Endothelial cell of umbilical vein (primary cell): ENCODE data around the gene ATXN3. TPM values are rescaled to one million over a fixed set of nuclear protein-coding genes. Genes with fewer than 3 reads are reported as not detected.

Experiments
- BruUV-seq: library from RNA; stranded (reverse); fragments of 400-500 nt; replicated peaks from 2 replicates; lab custom pipeline; 2021; lab: Mats Ljungman, UMichigan
- CTCF ChIA-PET: fragments of 300-600, 350-600 bp; sonication (Branson Sonifier 250); formaldehyde crosslinking; loops from one replicate; lab custom pipeline; 2021; ENCODE audit warnings: antibody characterized with exemption, inconsistent platforms; lab: Charles Lee
- POLR2A ChIA-PET: fragments of 300-600, 350-600 bp; sonication (Branson Sonifier 250); formaldehyde crosslinking; loops from one replicate; lab custom pipeline; 2021; ENCODE audit warnings: antibody characterized with exemption, inconsistent platforms; lab: Charles Lee
- DNase-seq: peaks from one replicate; pipeline ENCODE4 v3.0.0-alpha.2; 2011; ENCODE audit warnings: low read depth, low spot score
- FAIRE-seq: peaks from 2 replicates; lab custom pipeline; 2011; peaks lifted over from hg19 to GRCh38; lab: Jason Lieb, UNC
- H2AFZ ChIP-seq: 2 replicates; pipeline ENCODE4 v1.6.0; 2012; ENCODE audit warnings: low read depth, low read length, control low read depth, inconsistent platforms
- H3K27ac ChIP-seq: 2 replicates; pipeline ENCODE4 v1.5.1; 2011; ENCODE audit warnings: low read depth, mild to moderate bottlenecking, control low read depth, low read length, moderate library complexity; ENCODE audit not compliant: insufficient read depth
- H3K27me3 ChIP-seq, 2 experiments: 2 replicates each; pipeline versions ENCODE4 v1.6.0 to v1.6.1; 2011; ENCODE audit warnings: low read length in 2 of 2, mixed read lengths in 1 of 2; ENCODE audit not compliant: control insufficient read depth in 2 of 2, insufficient read depth in 2 of 2
- H3K36me3 ChIP-seq, 2 experiments: 2 replicates in 1 of 2; 3 replicates in 1 of 2; pipeline ENCODE4 v1.5.1; 2011; ENCODE audit warnings: low read length in 2 of 2, mild to moderate bottlenecking in 1 of 2, moderate library complexity in 1 of 2; ENCODE audit not compliant: control insufficient read depth in 2 of 2, insufficient read depth in 2 of 2; ENCODE audit errors: extremely low read depth in 1 of 2
- H3K4me1 ChIP-seq: 3 replicates; pipeline ENCODE4 v1.5.1; 2011; ENCODE audit warnings: mild to moderate bottlenecking, low read length; ENCODE audit not compliant: control insufficient read depth, insufficient read depth; ENCODE audit errors: extremely low read depth
- H3K4me2 ChIP-seq: 2 replicates; pipeline ENCODE4 v1.6.1; 2011; ENCODE audit warnings: low read length, control low read depth, mixed read lengths; ENCODE audit not compliant: insufficient read depth
- H3K4me3 ChIP-seq, 3 experiments: fragments of 200-600 bp in 1 of 3; sonication (generic), shearing (Covaris generic) in 1 of 3; replicated peaks in 1 of 3; 2 replicates each; pipeline ENCODE4 v1.5.1; 2011 to 2016; ENCODE audit warnings: control low read depth in 3 of 3, low read length in 3 of 3, mild to moderate bottlenecking in 2 of 3, inconsistent platforms in 1 of 3, low read depth in 1 of 3, moderate library complexity in 1 of 3; ENCODE audit not compliant: insufficient read depth in 1 of 3
- H3K79me2 ChIP-seq: 2 replicates; pipeline ENCODE4 v1.6.0; 2012; ENCODE audit warnings: low read length, inconsistent platforms; ENCODE audit not compliant: control insufficient read depth, insufficient read depth
- H3K9ac ChIP-seq: replicated peaks from 2 replicates; pipeline ENCODE3; 2011; ENCODE audit warnings: low read length, control low read depth; ENCODE audit not compliant: insufficient read depth; ENCODE audit errors: extremely low read depth
- H3K9me1 ChIP-seq: replicated peaks from 3 replicates; pipeline ENCODE4 v1.6.0; 2011; ENCODE audit warnings: mild to moderate bottlenecking, low read length; ENCODE audit not compliant: control insufficient read depth, insufficient read depth; ENCODE audit errors: extremely low read depth
- H3K9me3 ChIP-seq: replicated peaks from 2 replicates; pipeline ENCODE4 v1.5.1; 2012; ENCODE audit warnings: low read length, inconsistent platforms; ENCODE audit not compliant: control insufficient read depth, insufficient read depth
- H4K20me1 ChIP-seq: replicated peaks from 2 replicates; pipeline ENCODE3; 2011; ENCODE audit warnings: mild to moderate bottlenecking, low read length; ENCODE audit not compliant: control insufficient read depth, insufficient read depth; ENCODE audit errors: extremely low read depth
- CTCF ChIP-seq, 2 donors: IDR thresholded peaks; 1 replicate in 1 of 2; 2 replicates in 1 of 2; pipeline ENCODE4 v1.5.1; 2011; ENCODE audit warnings: low read length in 2 of 2, mild to moderate bottlenecking in 2 of 2, moderate library complexity in 2 of 2, control low read depth in 1 of 2, inconsistent platforms in 1 of 2, low read depth in 1 of 2; ENCODE audit not compliant: insufficient read depth in 1 of 2; ENCODE audit errors: extremely low read depth in 1 of 2
- EZH2 ChIP-seq: IDR thresholded peaks from 2 replicates; pipeline ENCODE4 v1.6.1; 2012; ENCODE audit warnings: borderline replicate concordance, low read depth, mild to moderate bottlenecking, moderate library complexity, low read length, inconsistent platforms; ENCODE audit not compliant: severe bottlenecking
- FOS ChIP-seq: IDR thresholded peaks from 2 replicates; pipeline ENCODE4 v1.6.1; 2011; ENCODE audit warnings: mild to moderate bottlenecking, low read length, moderate library complexity, borderline replicate concordance; ENCODE audit not compliant: insufficient read depth
- GATA2 ChIP-seq: IDR thresholded peaks from 2 replicates; pipeline ENCODE4 v1.7.0; 2011; ENCODE audit warnings: low read depth, mild to moderate bottlenecking, moderate library complexity, mixed read lengths, low read length; ENCODE audit not compliant: insufficient read length, insufficient read depth
- JUN ChIP-seq: IDR thresholded peaks from 2 replicates; pipeline ENCODE4 v1.6.1; 2011; ENCODE audit warnings: borderline replicate concordance, low read depth; ENCODE audit not compliant: insufficient read length, insufficient read depth
- MAX ChIP-seq: IDR thresholded peaks from 2 replicates; pipeline ENCODE4 v1.6.1; 2011; ENCODE audit not compliant: insufficient read depth, insufficient read length
- MYC ChIP-seq: IDR thresholded peaks from one replicate; pipeline ENCODE4 v1.6.1; 2011; ENCODE audit warnings: mild to moderate bottlenecking, low read depth, low read length
- POLR2A ChIP-seq: IDR thresholded peaks from 2 replicates; pipeline ENCODE4 v1.6.1; 2012; ENCODE audit warnings: low read depth, mild to moderate bottlenecking, control low read depth, low read length
- POLR2AphosphoS5 ChIP-seq: IDR thresholded peaks from 2 replicates; pipeline ENCODE4 v1.6.1; 2012; ENCODE audit warnings: low read depth, mild to moderate bottlenecking, control low read depth, low read length, moderate library complexity; ENCODE audit not compliant: insufficient read depth
- dilution Hi-C: fragments of 300-500 bp; cut with MboI; formaldehyde crosslinking; loops from one replicate; pipeline ENCODE4 v1.15.0; 2019; ENCODE audit warnings: low sequenced_read_pairs; ENCODE audit not compliant: extremely low pct_ligation_motif_present
- intact Hi-C: fragments of 100-400 bp; cut with micrococcal nuclease; formaldehyde crosslinking; loops from one replicate; pipeline ENCODE4 v1.10.0; 2022
- polyA plus RNA-seq, 4 experiments: library from polyadenylated mRNA; depleted of rRNA in 3 of 4; stranded (reverse) in 3 of 4; unstranded in 1 of 4; fragments of >200 nt; gene quantifications; 2 replicates each; pipeline versions ENCODE4 v1.2.1 to v1.2.3, GENCODE V29; 2011 to 2012; ENCODE audit warnings: missing spikeins in 1 of 4
- total RNA-seq: library from RNA; stranded (reverse); gene quantifications from 2 replicates; pipeline ENCODE4 v1.2.3, GENCODE V29; 2021

ATXN3 gene
- total and polyA plus RNA-seq, 2 donors (not counting 3 experiments of a cell fraction or from before 2014, with no cell fraction given) = 7.9 to 30.2 TPM

DNA sequence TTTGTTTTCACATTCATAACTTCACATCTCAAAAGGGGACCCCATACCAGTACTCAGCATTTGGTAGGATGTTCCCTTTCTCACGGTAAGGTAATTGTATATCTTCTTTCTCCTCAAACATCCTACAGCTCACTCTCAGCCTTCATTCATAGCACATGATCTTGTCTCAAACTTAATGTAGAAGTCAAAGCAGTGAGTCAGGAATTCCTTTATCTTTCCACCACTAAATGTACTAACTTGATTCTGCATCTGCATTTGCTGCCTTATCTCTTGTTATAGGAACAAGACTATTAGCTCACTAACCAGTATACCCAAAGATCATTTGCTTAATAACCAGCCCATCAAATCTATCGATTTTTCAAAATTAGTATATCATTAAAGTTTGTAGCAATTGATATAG is 38.3 kb upstream of the ATXN3 start:
- dilution Hi-C loops = no loop called here
- FAIRE-seq (no peak), DNase-seq (no peak)
- Histone ChIP-seq H3K27ac (no peak overlapping the region), H3K79me2 (no peaks in the 10 kb centered on the region), H4K20me1 (no peaks in the 10 kb centered on the region), H3K4me3 (no peak overlapping the region), H3K4me1 (no peaks in the 10 kb centered on the region), H3K36me3 (peaks cover 9 to 27% of the 10 kb centered on the region in 2 experiments), H3K27me3 (no peaks in the 10 kb centered on the region), H2AFZ (no peak overlapping the region), H3K9me3 (no peaks in the 10 kb centered on the region), H3K9me1 (no peaks in the 10 kb centered on the region), H3K9ac (no peak overlapping the region), H3K4me2 (no peak overlapping the region)
- intact Hi-C loops = no loop called here
- no TSS peak for BruUV-seq
- ChIA-PET POLR2A (no interaction called here), CTCF (interaction anchor here (1.3 kb wide), 1 partner anchor 9 kb away, joined by 8 read pairs; no protein-coding TSS in a partner anchor)
- TF ChIP-seq CTCF (IDR thresholded peaks at IDR 0.05; ENCODE audit: extremely low read depth in 1 of 2, insufficient read depth in 1 of 2, low read depth in 1 of 2, low read length in 2 of 2) = no peak
- no peak for TF ChIP-seq EZH2
- no peak for TF ChIP-seq GATA2
- TF ChIP-seq MYC = no peak
- no peak for TF ChIP-seq POLR2A
- no peak for TF ChIP-seq POLR2AphosphoS5
- no peak for TF ChIP-seq MAX
- TF ChIP-seq FOS = no peak
- no peak for TF ChIP-seq JUN
